Epithelial cell of proximal tubule (primary cell): ENCODE results near the gene FLT3. TPM values are rescaled to one million over a fixed set of nuclear protein-coding genes. Genes with fewer than 3 reads are reported as not detected.

Experiments
- DNase-seq: peaks from one replicate; pipeline ENCODE4 v3.0.0-alpha.2; 2011; ENCODE audit warnings: low read depth
- H3K4me3 ChIP-seq: 2 replicates; pipeline ENCODE4 v1.5.1; 2011; ENCODE audit warnings: low read depth, mild to moderate bottlenecking, low read length
- CTCF ChIP-seq: conservative IDR thresholded peaks from 2 replicates; pipeline ENCODE4 v1.5.1; 2012; ENCODE audit warnings: low read depth, mild to moderate bottlenecking, low read length
- total RNA-seq: library from RNA; depleted of rRNA; stranded (reverse); fragments of >200 nt; gene quantifications from 2 replicates; pipeline ENCODE4 v1.2.3, GENCODE V29; 2015

Gene FLT3
- total RNA-seq, 1 donor from 2014 or later = 0.58 TPM

- no peak for DNase-seq
- peak; percentile 81 for TF ChIP-seq CTCF
- H3K4me3 ChIP-seq = peak overlapping the region; percentile 52
Measured at GRCh38 chr13:27953676-27954405, 146.5 kb downstream of the FLT3 start.

Other genes starting within 250 kb of the FLT3 start
- not detected in 2 replicates for gene PDX1, start 180.6 kb downstream of the FLT3 start, total RNA-seq
- gene CDX2, start 131.3 kb downstream of the FLT3 start, total RNA-seq = not detected in 2 replicates
- gene URAD, start 111.9 kb downstream of the FLT3 start, total RNA-seq = not detected in 2 replicates
- gene PAN3, start 38.0 kb upstream of the FLT3 start, total RNA-seq = 15.0 and 15.5 TPM in 2 replicates